HG03103 (cell line): Measurements from ENCODE around the gene BARD1.

ENCODE experiments used
- ATAC-seq: cut with Tn5 transposase; IDR thresholded peaks from one replicate; pipeline ENCODE4 v1.9.1; 2021; ENCODE audit warnings: low read depth; ENCODE audit not compliant: unreplicated experiment

Gene BARD1

GRCh38 chr2:214679736-214680135 lies 129.7 kb downstream of the BARD1 start:
- ATAC-seq, result peak; percentile 48

GRCh38 chr2:214676421-214677089 lies 132.9 kb downstream of the BARD1 start:
- ATAC-seq, result no peak
